ENCODE measurements around the gene GPD1L. TPM values are rescaled to one million over a fixed set of nuclear protein-coding genes. Genes with fewer than 3 reads are reported as not detected.

The GPD1L gene
- total and polyA plus RNA-seq, 8 donors, result 16.5 to 79.0 (median 34.7) TPM

DNA sequence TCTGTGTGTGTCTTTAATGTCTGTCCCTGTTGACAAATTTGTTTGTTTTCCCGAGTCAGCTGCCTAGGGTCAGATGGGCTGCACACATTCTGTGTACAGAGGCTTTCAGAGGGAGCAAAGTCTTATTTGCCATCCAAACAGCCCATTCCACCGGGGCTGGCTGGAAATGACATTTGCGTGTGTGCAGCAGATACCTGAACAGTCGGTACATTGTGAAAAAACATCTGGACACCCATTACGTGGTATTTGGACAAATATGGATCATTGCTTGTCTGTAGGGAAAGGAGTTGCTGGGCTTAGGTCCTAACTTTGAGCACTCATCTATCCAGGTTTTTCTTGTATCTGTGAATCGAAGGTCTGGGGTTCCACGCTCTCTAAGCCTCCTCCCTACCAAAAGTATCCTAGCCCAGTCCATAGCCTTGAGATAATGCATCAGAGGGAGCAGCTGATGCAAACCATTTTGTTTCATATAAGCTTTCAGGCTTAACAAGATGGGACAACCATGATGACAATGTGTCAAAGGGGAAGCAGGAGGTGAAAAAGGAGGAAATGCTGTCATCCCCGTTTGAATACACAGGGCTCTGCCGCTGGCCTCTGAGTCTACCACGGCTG, 109.9 kb downstream of the GPD1L start:
- H3K27me3 ChIP-seq, result no peaks in the 10 kb centered on the region
- H3K27ac ChIP-seq, result no peak overlapping the region
- peak; percentile 46 to 82 for DNase-seq
- no peak overlapping the region for H3K4me3 ChIP-seq
- peaks cover 6 to 17% (median 11%) of the 10 kb centered on the region in 4 donors for H3K4me1 ChIP-seq
- H3K9me3 ChIP-seq, result peaks cover 0 to 14% (median 7%) of the 10 kb centered on the region in 4 donors
- 32 to 49% (median 41%) methylated on average over 10 of the region's 10 CpGs for WGBS, 5 donors
- intact Hi-C loops (cut with DNase I; ENCODE audit: low total_unique reads), result no loop called here
- peak in 1 of 3 donors; percentile 11 for TF ChIP-seq POLR2AphosphoS5 (IDR thresholded peaks at IDR 0.05)
- no peak for TF ChIP-seq EP300 (IDR thresholded peaks at IDR 0.05)
- no peaks in the 10 kb centered on the region for H3K36me3 ChIP-seq

DNA sequence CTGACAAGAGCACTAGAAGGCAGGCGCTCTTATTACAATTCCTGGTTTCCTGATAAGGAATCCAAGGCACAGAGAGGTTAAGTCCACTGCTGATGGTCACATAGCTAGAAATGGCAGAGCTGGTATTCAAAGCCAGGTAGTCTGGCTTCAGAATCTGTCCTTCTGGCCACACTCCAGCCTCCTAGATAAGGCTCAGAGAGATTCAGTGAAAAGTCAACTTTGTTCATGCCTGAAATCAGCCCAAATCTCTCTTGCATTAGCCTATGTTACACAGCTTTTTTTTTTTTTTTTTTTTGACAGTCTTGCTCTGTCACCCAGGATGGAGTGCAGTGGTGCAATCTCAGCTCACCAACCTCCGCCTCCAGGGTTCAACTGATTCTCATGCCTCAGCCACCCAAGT, 110.9 kb downstream of the GPD1L start:
- intact Hi-C loops (cut with DNase I; ENCODE audit: low total_unique reads), result no loop called here
- peaks cover 0 to 14% (median 7%) of the 10 kb centered on the region in 4 donors for H3K9me3 ChIP-seq
- DNase-seq, result peak in 1 of 2 donors; percentile 61
- H3K27me3 ChIP-seq, result no peaks in the 10 kb centered on the region
- peaks cover 6 to 17% (median 11%) of the 10 kb centered on the region in 4 donors for H3K4me1 ChIP-seq
- 34 to 63% (median 48%) methylated on average over 2 of the region's 2 CpGs for WGBS, 5 donors
- H3K36me3 ChIP-seq, result no peaks in the 10 kb centered on the region
- H3K27ac ChIP-seq, result no peak overlapping the region
- TF ChIP-seq POLR2AphosphoS5 (IDR thresholded peaks at IDR 0.05), result no peak
- no peak for TF ChIP-seq EP300 (IDR thresholded peaks at IDR 0.05)
- TF ChIP-seq POLR2A (IDR thresholded peaks at IDR 0.05), result no peak
- TF ChIP-seq, protein P1, sequence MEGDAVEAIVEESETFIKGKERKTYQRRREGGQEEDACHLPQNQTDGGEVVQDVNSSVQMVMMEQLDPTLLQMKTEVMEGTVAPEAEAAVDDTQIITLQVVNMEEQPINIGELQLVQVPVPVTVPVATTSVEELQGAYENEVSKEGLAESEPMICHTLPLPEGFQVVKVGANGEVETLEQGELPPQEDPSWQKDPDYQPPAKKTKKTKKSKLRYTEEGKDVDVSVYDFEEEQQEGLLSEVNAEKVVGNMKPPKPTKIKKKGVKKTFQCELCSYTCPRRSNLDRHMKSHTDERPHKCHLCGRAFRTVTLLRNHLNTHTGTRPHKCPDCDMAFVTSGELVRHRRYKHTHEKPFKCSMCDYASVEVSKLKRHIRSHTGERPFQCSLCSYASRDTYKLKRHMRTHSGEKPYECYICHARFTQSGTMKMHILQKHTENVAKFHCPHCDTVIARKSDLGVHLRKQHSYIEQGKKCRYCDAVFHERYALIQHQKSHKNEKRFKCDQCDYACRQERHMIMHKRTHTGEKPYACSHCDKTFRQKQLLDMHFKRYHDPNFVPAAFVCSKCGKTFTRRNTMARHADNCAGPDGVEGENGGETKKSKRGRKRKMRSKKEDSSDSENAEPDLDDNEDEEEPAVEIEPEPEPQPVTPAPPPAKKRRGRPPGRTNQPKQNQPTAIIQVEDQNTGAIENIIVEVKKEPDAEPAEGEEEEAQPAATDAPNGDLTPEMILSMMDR (IDR thresholded peaks at IDR 0.05), result no peak
- no peak overlapping the region for H3K4me3 ChIP-seq

Other genes starting within 250 kb of the GPD1L start
- gene OSBPL10, start 125.4 kb upstream of the GPD1L start, total RNA-seq, result 10 to 100 TPM in 3 of 5 donors, 1 to 10 TPM in 2; 1.8 to 37.7 (median 21.3) TPM
- 1 to 10 TPM; 3.3 to 6.0 (median 5.8) TPM for gene OSBPL10, start 125.4 kb upstream of the GPD1L start, polyA plus RNA-seq
- gene ZNF860, start 124.9 kb upstream of the GPD1L start, total RNA-seq, result 1 to 10 TPM in 2 of 5 donors, not detected in 3; 1.2 to 2.0 TPM
- gene ZNF860, start 124.9 kb upstream of the GPD1L start, polyA plus RNA-seq, result 1 to 10 TPM in 1 of 3 donors, under 1 TPM in 1, not detected in 1; 0.50 to 1.5 TPM
- gene CMTM8, start 132.1 kb downstream of the GPD1L start, total RNA-seq, result 1 to 10 TPM in 3 of 5 donors, not detected in 2; 1.3 to 5.2 (median 4.4) TPM
- 1 to 10 TPM; 5.4 to 8.1 (median 6.9) TPM for gene CMTM8, start 132.1 kb downstream of the GPD1L start, polyA plus RNA-seq